Left ventricle myocardium inferior (tissue), 1 donor: Measurements from ENCODE around the gene UROC1. TPM values are rescaled to one million over a fixed set of nuclear protein-coding genes. Genes with fewer than 3 reads are reported as not detected.

Source experiments
- DNase-seq: peaks from one replicate; pipeline ENCODE4 v3.0.0-alpha.2; 2020
- H3K27ac ChIP-seq: fragments of 200-600 bp; replicated peaks from 2 replicates; pipeline ENCODE4 v1.8.0; 2021
- H3K27me3 ChIP-seq: fragments of 200-600 bp; 2 replicates; pipeline ENCODE4 v1.8.0; 2021; ENCODE audit warnings: low read depth
- H3K36me3 ChIP-seq: fragments of 200-600 bp; 2 replicates; pipeline ENCODE4 v1.8.0; 2021
- H3K4me1 ChIP-seq: fragments of 200-600 bp; 2 replicates; pipeline ENCODE4 v1.8.0; 2021
- H3K4me3 ChIP-seq: fragments of 200-600 bp; 2 replicates; pipeline ENCODE4 v1.8.0; 2021; ENCODE audit warnings: mild to moderate bottlenecking, moderate library complexity
- H3K9me3 ChIP-seq: fragments of 200-600 bp; replicated peaks from 2 replicates; pipeline ENCODE4 v1.8.0; 2021
- CTCF ChIP-seq: fragments of 200-600 bp; IDR thresholded peaks from 2 replicates; pipeline ENCODE4 v1.8.0; 2021; ENCODE audit warnings: antibody characterized with exemption, mild to moderate bottlenecking, borderline replicate concordance
- intact Hi-C: fragments of 100-400 bp; cut with micrococcal nuclease; formaldehyde crosslinking; loops from one replicate; pipeline ENCODE4 v1.11.0; 2022
- total RNA-seq: library from RNA; stranded (reverse); fragmentation: NEBNext Ultra II Directional; extraction: Animal tissue kit (Norgen Biotek cat#: 25700); gene quantifications from one replicate; pipeline ENCODE4 v1.2.1, GENCODE V29; 2021
- donor health status: DM: no; HTN: yes; CAD: no; lungs with severe emphysema.

UROC1 gene
- total RNA-seq, 1 donor from 2014 or later: not detected

- DNase-seq: no peak
- peaks cover 28% of the 10 kb centered on the region for H3K4me1 ChIP-seq
- intact Hi-C loops: no loop called here
- H3K9me3 ChIP-seq: no peaks in the 10 kb centered on the region
- H3K4me3 ChIP-seq: no peak overlapping the region
- H3K27me3 ChIP-seq: peaks cover 7% of the 10 kb centered on the region
- no peak for TF ChIP-seq CTCF
- peak overlapping the region; percentile 71 for H3K27ac ChIP-seq
- H3K36me3 ChIP-seq: no peaks in the 10 kb centered on the region
These were observed 13.4 kb upstream of the UROC1 start for GRCh38 chr3:126531051-126531330.

- Histone ChIP-seq H3K4me3 (no peak overlapping the region), H3K4me1 (peaks cover 28% of the 10 kb centered on the region), H3K27me3 (peaks cover 13% of the 10 kb centered on the region), H3K9me3 (no peaks in the 10 kb centered on the region), H3K36me3 (no peaks in the 10 kb centered on the region), H3K27ac (peak overlapping the region; percentile 71)
- intact Hi-C loops: no loop called here
- DNase-seq: peak; percentile 53
- no peak for TF ChIP-seq CTCF
These were observed 12.8 kb upstream of the UROC1 start for GRCh38 chr3:126530171-126531050.

- intact Hi-C loops: no loop called here
- no peak for TF ChIP-seq CTCF
These were observed 12.1 kb upstream of the UROC1 start for GRCh38 chr3:126529585-126530170.

GRCh38 chr3:126528800-126529541 lies 11.4 kb upstream of the UROC1 start:
- Histone ChIP-seq H3K27ac (peak overlapping the region; percentile 71), H3K36me3 (no peaks in the 10 kb centered on the region), H3K9me3 (no peaks in the 10 kb centered on the region), H3K27me3 (peaks cover 27% of the 10 kb centered on the region), H3K4me1 (peaks cover 36% of the 10 kb centered on the region), H3K4me3 (no peak overlapping the region)
- intact Hi-C loops: no loop called here
- DNase-seq: peak; percentile 37
- TF ChIP-seq CTCF: peak; percentile 54

More at GRCh38 chr3:126529585-126530170, 12.1 kb upstream of the UROC1 start:
- Histone ChIP-seq H3K27ac (peak overlapping the region; percentile 71), H3K9me3 (no peaks in the 10 kb centered on the region), H3K4me1 (peaks cover 30% of the 10 kb centered on the region), H3K36me3 (no peaks in the 10 kb centered on the region), H3K4me3 (no peak overlapping the region), H3K27me3 (peaks cover 20% of the 10 kb centered on the region)
- DNase-seq: no peak

GRCh38 chr3:126528419-126528799 lies 10.8 kb upstream of the UROC1 start:
- TF ChIP-seq CTCF: no peak
- H3K36me3 ChIP-seq: no peaks in the 10 kb centered on the region
- peaks cover 40% of the 10 kb centered on the region for H3K4me1 ChIP-seq
- no peaks in the 10 kb centered on the region for H3K9me3 ChIP-seq
- H3K4me3 ChIP-seq: no peak overlapping the region
- intact Hi-C loops: no loop called here
- peak overlapping the region; percentile 71 for H3K27ac ChIP-seq
- DNase-seq: no peak
- peaks cover 32% of the 10 kb centered on the region for H3K27me3 ChIP-seq
